ENCODE results near the gene CRYGN.

The CRYGN gene

GRCh38 chr7:151477867-151478266 lies 37.9 kb upstream of the CRYGN start:
- no peak for TF ChIP-seq REST (IDR thresholded peaks at IDR 0.05; ENCODE audit: insufficient read depth in 1 of 2, low read depth in 2 of 2, low read length in 2 of 2)
- TF ChIP-seq TAF1 (IDR thresholded peaks at IDR 0.05; ENCODE audit: borderline replicate concordance, insufficient read depth, low read length), result no peak
- no peak for TF ChIP-seq POLR2AphosphoS5 (IDR thresholded peaks at IDR 0.05; ENCODE audit: low read depth, low read length)
- no peak for TF ChIP-seq SIN3A (IDR thresholded peaks at IDR 0.05; ENCODE audit: borderline replicate concordance, insufficient read depth, low read length)
- no peak for TF ChIP-seq FOXP2 (optimal IDR thresholded peaks at IDR 0.05; ENCODE audit: borderline replicate concordance, extremely low read depth, extremely low read length, insufficient read depth)

- TF ChIP-seq SIN3A (IDR thresholded peaks at IDR 0.05; ENCODE audit: borderline replicate concordance, insufficient read depth, low read length) (no peak), REST (IDR thresholded peaks at IDR 0.05; ENCODE audit: insufficient read depth in 1 of 2, low read depth in 2 of 2, low read length in 2 of 2) (no peak), POLR2AphosphoS5 (IDR thresholded peaks at IDR 0.05; ENCODE audit: low read depth, low read length) (no peak), TAF1 (IDR thresholded peaks at IDR 0.05; ENCODE audit: borderline replicate concordance, insufficient read depth, low read length) (no peak), FOXP2 (optimal IDR thresholded peaks at IDR 0.05; ENCODE audit: borderline replicate concordance, extremely low read depth, extremely low read length, insufficient read depth) (no peak)
These were observed 32.9 kb upstream of the CRYGN start for GRCh38 chr7:151472644-151473380.

GRCh38 chr7:151470711-151471110 lies 30.8 kb upstream of the CRYGN start:
- TF ChIP-seq POLR2AphosphoS5 (IDR thresholded peaks at IDR 0.05; ENCODE audit: low read depth, low read length) (no peak), TAF1 (IDR thresholded peaks at IDR 0.05; ENCODE audit: borderline replicate concordance, insufficient read depth, low read length) (no peak), REST (IDR thresholded peaks at IDR 0.05; ENCODE audit: insufficient read depth in 1 of 2, low read depth in 2 of 2, low read length in 2 of 2) (no peak)

- TF ChIP-seq FOXP2 (optimal IDR thresholded peaks at IDR 0.05; ENCODE audit: borderline replicate concordance, extremely low read depth, extremely low read length, insufficient read depth) (no peak), SIN3A (IDR thresholded peaks at IDR 0.05; ENCODE audit: borderline replicate concordance, insufficient read depth, low read length) (no peak), POLR2AphosphoS5 (IDR thresholded peaks at IDR 0.05; ENCODE audit: low read depth, low read length) (no peak), REST (IDR thresholded peaks at IDR 0.05; ENCODE audit: insufficient read depth in 1 of 2, low read depth in 2 of 2, low read length in 2 of 2) (no peak), TAF1 (IDR thresholded peaks at IDR 0.05; ENCODE audit: borderline replicate concordance, insufficient read depth, low read length) (no peak)
These were observed 29.3 kb upstream of the CRYGN start for GRCh38 chr7:151469281-151469680.
